K562 (cell line): ENCODE data around the gene HTR3B. TPM values are rescaled to one million over a fixed set of nuclear protein-coding genes. Genes with fewer than 3 reads are reported as not detected.
A peak's percentile ranks its signal among the peaks of the same experiment; 100 is the strongest.

Source experiments
- ATAC-seq: fragments of 200-7000 bp; cut with Tn5 transposase; 3 replicates; pipeline ENCODE4 v1.9.1; 2020; ENCODE audit warnings: moderate library complexity
- BruUV-seq: library from RNA; stranded (reverse); fragments of 400-500 nt; replicated peaks from 2 replicates; lab custom pipeline; 2021; lab: Mats Ljungman, UMichigan
- CTCF ChIA-PET: fragments of 300-600 bp; formaldehyde crosslinking; extraction: SDS; loops from one replicate; lab custom pipeline; 2021; ENCODE audit warnings: low intra/inter-chr PET ratio; lab: Yijun Ruan, JAX
- POLR2A ChIA-PET: fragments of 300-600, 350-650 bp; sonication (Branson Sonifier 250); formaldehyde crosslinking; extraction: SDS; loops from one replicate; lab custom pipeline; 2021; ENCODE audit warnings: antibody characterized with exemption, inconsistent platforms; lab: Yijun Ruan, JAX
- DNase-seq, 4 experiments: peaks; one replicate each; pipeline versions ENCODE4 v3.0.0 to v3.0.0-alpha.2; 2011 to 2018; ENCODE audit warnings: low spot score in 3 of 4, mixed read lengths in 3 of 4; ENCODE audit errors: extremely low read depth in 1 of 4
- FAIRE-seq: peaks from 2 replicates; lab custom pipeline; 2011; peaks lifted over from hg19 to GRCh38; lab: Jason Lieb, UNC
- H2AFZ ChIP-seq: 2 replicates; pipeline ENCODE4 v1.6.0; 2011; ENCODE audit warnings: low read depth, low read length, control low read depth, inconsistent platforms
- H3K27ac ChIP-seq: fragments of 200-600 bp; 3 replicates; pipeline ENCODE4 v1.8.0; 2011; ENCODE audit warnings: low read depth, mild to moderate bottlenecking, control low read depth, inconsistent platforms, low read length, moderate library complexity, mixed read lengths; ENCODE audit errors: extremely low read depth
- H3K27me3 ChIP-seq, 2 experiments: fragments of 300-600 bp in 1 of 2; 2 replicates in 1 of 2; 3 replicates in 1 of 2; pipeline versions ENCODE4 v1.6.0 to v1.8.0; 2011; ENCODE audit warnings: inconsistent platforms in 2 of 2, low read length in 2 of 2, mild to moderate bottlenecking in 1 of 2, mixed read lengths in 1 of 2, moderate library complexity in 1 of 2; ENCODE audit not compliant: control insufficient read depth in 2 of 2, insufficient read depth in 2 of 2
- H3K36me3 ChIP-seq: fragments of 300-600 bp; 3 replicates; pipeline ENCODE4 v1.8.0; 2011; ENCODE audit warnings: mild to moderate bottlenecking, low read length, inconsistent platforms; ENCODE audit not compliant: control insufficient read depth, insufficient read depth
- H3K4me1 ChIP-seq, 2 experiments: fragments of 200-600 bp in 1 of 2; replicated peaks in 1 of 2; 2 replicates in 1 of 2; 3 replicates in 1 of 2; pipeline versions ENCODE4 v1.5.1 to v1.8.0; 2011; ENCODE audit warnings: inconsistent platforms in 2 of 2, low read length in 2 of 2, mild to moderate bottlenecking in 1 of 2, mixed read lengths in 1 of 2, moderate library complexity in 1 of 2; ENCODE audit not compliant: control insufficient read depth in 2 of 2, insufficient read depth in 2 of 2
- H3K4me2 ChIP-seq: 2 replicates; pipeline ENCODE4 v1.6.1; 2011; ENCODE audit warnings: low read length, control low read depth, inconsistent platforms, mixed read lengths; ENCODE audit not compliant: insufficient read depth
- H3K4me3 ChIP-seq: fragments of 200-600 bp; sonication (generic), shearing (Covaris generic); 2 replicates; pipeline ENCODE4 v1.5.1; 2016; ENCODE audit warnings: control low read depth, inconsistent platforms
- H3K79me2 ChIP-seq: fragments of 200-600 bp; 3 replicates; pipeline ENCODE4 v1.8.0; 2011; ENCODE audit warnings: low read length, inconsistent platforms; ENCODE audit not compliant: control insufficient read depth, insufficient read depth
- H3K9ac ChIP-seq, 2 experiments: 2 replicates each; pipeline versions ENCODE4 v1.6.0 to v1.6.1; 2011; ENCODE audit warnings: low read depth in 2 of 2, low read length in 2 of 2, control low read depth in 1 of 2, inconsistent platforms in 1 of 2, mild to moderate bottlenecking in 1 of 2, mixed read lengths in 1 of 2; ENCODE audit not compliant: insufficient read depth in 1 of 2
- H3K9me1 ChIP-seq: one replicate; pipeline ENCODE4 v1.6.0; 2011; ENCODE audit warnings: inconsistent platforms, mild to moderate bottlenecking, low read length, moderate library complexity; ENCODE audit not compliant: control insufficient read depth, insufficient read depth
- H3K9me3 ChIP-seq: replicated peaks from 2 replicates; pipeline ENCODE4 v1.5.1; 2011; ENCODE audit warnings: low read depth, low read length, inconsistent platforms; ENCODE audit not compliant: control insufficient read depth, insufficient read depth
- H4K20me1 ChIP-seq: replicated peaks from 2 replicates; pipeline ENCODE4 v1.6.1; 2011; ENCODE audit warnings: low read length, inconsistent platforms, mixed read lengths; ENCODE audit not compliant: control insufficient read depth, insufficient read depth
- CHAMP1 ChIP-seq: fragments of 450-650 bp; IDR thresholded peaks from 2 replicates; pipeline ENCODE4 v1.6.1; 2016; ENCODE audit warnings: mild to moderate bottlenecking
- CTCF ChIP-seq, 3 experiments: IDR thresholded peaks in 2 of 3; conservative IDR thresholded peaks in 1 of 3; 2 replicates each; pipeline ENCODE4 v1.5.1; 2011 to 2012; ENCODE audit warnings: low read length in 3 of 3, mild to moderate bottlenecking in 3 of 3, control low read depth in 2 of 3, improper control_type of control experiment in 1 of 3, inconsistent platforms in 1 of 3, low read depth in 1 of 3, mixed read lengths in 1 of 3, moderate library complexity in 1 of 3; ENCODE audit not compliant: insufficient read depth in 2 of 3
- ESRRA ChIP-seq: fragments of 450-650 bp; IDR thresholded peaks from 2 replicates; pipeline ENCODE4 v1.6.1; 2014; ENCODE audit warnings: low read depth, mild to moderate bottlenecking, moderate library complexity, borderline replicate concordance
- PKNOX1 ChIP-seq: fragments of 450-650 bp; IDR thresholded peaks from 2 replicates; pipeline ENCODE4 v1.6.1; 2016
- SIN3A ChIP-seq, 2 experiments: fragments of 150-350 bp in 1 of 2; IDR thresholded peaks; 2 replicates each; pipeline ENCODE4 v1.6.1; 2011 to 2016; ENCODE audit warnings: borderline replicate concordance in 2 of 2, low read depth in 2 of 2, low read length in 2 of 2, mild to moderate bottlenecking in 2 of 2, moderate library complexity in 2 of 2; ENCODE audit not compliant: control insufficient read depth in 1 of 2
- ZNF133 ChIP-seq: fragments of 250-450 bp; sonication (Bioruptor Pico); IDR thresholded peaks from 2 replicates; pipeline ENCODE4 v1.4.0; 2020; ENCODE audit warnings: mild to moderate bottlenecking
- ZNF23 ChIP-seq: fragments of 250-450 bp; sonication (Bioruptor Pico); IDR thresholded peaks from 2 replicates; pipeline ENCODE4 v1.4.0; 2020; ENCODE audit warnings: mild to moderate bottlenecking
- WGBS: fragments of 100-300 bp; shearing (Covaris generic); methylation state at CpG from one replicate; pipeline ENCODE4 v1.1.6; 2016; ENCODE audit warnings: low coverage, mixed read lengths; ENCODE audit not compliant: insufficient coverage; ENCODE audit errors: missing lambda C conversion rate; 5-methylcytosine and 5-hydroxymethylcytosine counted together
- in situ Hi-C: fragments of 300-500 bp; cut with MboI; formaldehyde crosslinking; loops from 4 replicates; pipeline ENCODE4 v1.15.0; 2018; ENCODE audit warnings: inconsistent platforms, mixed read lengths
- intact Hi-C: fragments of 100-400 bp; cut with micrococcal nuclease; formaldehyde crosslinking; loops from 2 replicates; pipeline ENCODE4 v1.14.2; 2022
- polyA plus RNA-seq, 8 experiments: library from polyadenylated mRNA; depleted of rRNA in 4 of 8; stranded (reverse) in 5 of 8; unstranded in 3 of 8; fragments of >200 nt; fragmentation: Nextera tagmentation in 2 of 8; fragmentation: Illumina TruSeq in 1 of 8; extraction: Ambion mirVana in 2 of 8; extraction: Trizol in 1 of 8; gene quantifications; 2 replicates each; pipeline versions ENCODE4 v1.2.1 to v1.2.3, GENCODE V29; 2011 to 2014; ENCODE audit warnings: inconsistent platforms in 1 of 8, missing spikeins in 1 of 8
- total RNA-seq, 7 experiments: library from RNA; depleted of rRNA in 6 of 7; stranded (reverse); fragments of >200 nt in 6 of 7; fragmentation: Illumina TruSeq in 2 of 7; extraction: Trizol in 2 of 7; gene quantifications; 2 replicates each; pipeline versions ENCODE4 v1.2.1 to v1.2.3, GENCODE V29; 2011 to 2021; ENCODE audit warnings: low replicate concordance in 1 of 7

The HTR3B gene
- total and polyA plus RNA-seq, 9 of the 15 experiments (the other 6 are each of a cell fraction or from before 2014, with no cell fraction given): not detected

GRCh38 chr11:113906038-113906437, 1.4 kb downstream of the HTR3B start:
- no peaks in the 10 kb centered on the region for H3K36me3 ChIP-seq
- intact Hi-C loops: no loop called here
- no peak overlapping the region for H3K4me2 ChIP-seq
- no peak overlapping the region for H3K9ac ChIP-seq
- POLR2A ChIA-PET: interaction anchor here (0.8 to 1.2 kb wide), 2 partner anchors 24 to 166 kb away, joined by 4 read pairs; no protein-coding TSS in a partner anchor
- no peak overlapping the region for H3K4me3 ChIP-seq
- no peak for FAIRE-seq
- no peaks in the 10 kb centered on the region for H3K9me1 ChIP-seq
- WGBS: 0% methylated on average over 4 of the region's 4 CpGs
- ATAC-seq: peak; percentile 75
- DNase-seq: peak in 1 of 4 experiments; percentile 23
- H4K20me1 ChIP-seq: no peaks in the 10 kb centered on the region
- in situ Hi-C loops: no loop called here
- CTCF ChIA-PET: no interaction called here
- no peak overlapping the region for H2AFZ ChIP-seq
- H3K9me3 ChIP-seq: no peaks in the 10 kb centered on the region
- no peak overlapping the region for H3K27ac ChIP-seq
- H3K79me2 ChIP-seq: no peaks in the 10 kb centered on the region
- no TSS peak for BruUV-seq
- H3K27me3 ChIP-seq: peaks cover 31 to 42% of the 10 kb centered on the region in 2 experiments
- TF ChIP-seq PKNOX1: no peak
- TF ChIP-seq ZNF133 (CRISPR knock-in tag): no peak
- TF ChIP-seq ZNF23 (CRISPR knock-in tag): no peak
- peak; percentile 33 to 47 (median 37); a peak in 5 of 6 replicates for TF ChIP-seq CTCF (IDR thresholded peaks at IDR 0.05 in 2 of 3, conservative IDR thresholded peaks at IDR 0.05 in 1 of 3; ENCODE audit: insufficient read depth in 2 of 3, low read depth in 1 of 3, low read length in 3 of 3)
- TF ChIP-seq ESRRA: no peak
- TF ChIP-seq CHAMP1: no peak
- no peak for TF ChIP-seq SIN3A (IDR thresholded peaks at IDR 0.05; ENCODE audit: borderline replicate concordance in 2 of 2, control insufficient read depth in 1 of 2, low read depth in 2 of 2, low read length in 2 of 2)
- no peaks in the 10 kb centered on the region for H3K4me1 ChIP-seq
